GM12873 (cell line): ENCODE results near the gene ABCG1.

Source experiments
- TF ChIP-seq, protein P1 (sequence below): IDR thresholded peaks from 2 replicates; pipeline ENCODE4 v1.5.1; 2012; ENCODE audit warnings: low read depth, mild to moderate bottlenecking, moderate library complexity, low read length, control low read depth; ENCODE audit not compliant: insufficient read depth; ENCODE audit errors: missing control alignments

The ABCG1 gene

DNA sequence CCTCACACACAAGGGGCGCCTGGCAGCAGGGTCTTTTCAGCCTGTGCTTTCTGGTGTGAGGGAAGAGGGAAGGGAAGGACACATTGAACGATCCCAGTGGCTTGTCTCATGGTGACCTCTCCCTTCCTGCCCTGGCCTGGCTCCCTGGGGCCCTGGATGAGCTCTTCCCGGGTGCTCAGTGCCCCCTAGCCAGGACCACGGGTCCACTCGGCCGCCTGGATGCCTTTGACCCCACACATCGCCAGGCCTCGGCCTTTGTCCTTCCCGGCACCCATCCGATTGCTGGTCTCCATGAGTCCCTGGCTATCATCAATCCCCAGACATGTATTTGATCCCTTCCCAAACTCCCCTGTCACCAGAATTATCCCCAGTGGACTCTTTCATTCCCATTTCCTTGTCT lies 102.3 kb downstream of the ABCG1 start:
- TF ChIP-seq, protein P1, sequence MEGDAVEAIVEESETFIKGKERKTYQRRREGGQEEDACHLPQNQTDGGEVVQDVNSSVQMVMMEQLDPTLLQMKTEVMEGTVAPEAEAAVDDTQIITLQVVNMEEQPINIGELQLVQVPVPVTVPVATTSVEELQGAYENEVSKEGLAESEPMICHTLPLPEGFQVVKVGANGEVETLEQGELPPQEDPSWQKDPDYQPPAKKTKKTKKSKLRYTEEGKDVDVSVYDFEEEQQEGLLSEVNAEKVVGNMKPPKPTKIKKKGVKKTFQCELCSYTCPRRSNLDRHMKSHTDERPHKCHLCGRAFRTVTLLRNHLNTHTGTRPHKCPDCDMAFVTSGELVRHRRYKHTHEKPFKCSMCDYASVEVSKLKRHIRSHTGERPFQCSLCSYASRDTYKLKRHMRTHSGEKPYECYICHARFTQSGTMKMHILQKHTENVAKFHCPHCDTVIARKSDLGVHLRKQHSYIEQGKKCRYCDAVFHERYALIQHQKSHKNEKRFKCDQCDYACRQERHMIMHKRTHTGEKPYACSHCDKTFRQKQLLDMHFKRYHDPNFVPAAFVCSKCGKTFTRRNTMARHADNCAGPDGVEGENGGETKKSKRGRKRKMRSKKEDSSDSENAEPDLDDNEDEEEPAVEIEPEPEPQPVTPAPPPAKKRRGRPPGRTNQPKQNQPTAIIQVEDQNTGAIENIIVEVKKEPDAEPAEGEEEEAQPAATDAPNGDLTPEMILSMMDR: no peak

DNA sequence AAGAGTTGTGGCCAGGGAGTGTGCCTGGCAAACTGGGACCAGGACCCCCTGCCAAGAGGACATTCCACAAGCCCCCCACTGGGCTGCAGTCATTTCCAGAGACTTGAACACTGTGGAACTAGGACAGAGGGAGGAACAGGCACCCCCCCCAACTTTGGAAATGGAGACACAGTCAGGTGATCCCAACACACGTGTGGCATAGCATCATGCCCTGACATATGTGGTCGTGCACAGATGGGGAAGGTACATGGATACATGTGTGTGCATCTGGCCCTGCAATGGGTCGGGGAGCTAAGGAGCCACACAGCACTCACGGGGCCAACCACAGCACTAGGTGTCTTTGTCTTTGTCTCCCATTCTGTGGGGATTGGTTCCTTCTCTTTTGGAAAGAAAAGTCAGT lies 102.9 kb downstream of the ABCG1 start:
- TF ChIP-seq, protein P1: no peak

DNA sequence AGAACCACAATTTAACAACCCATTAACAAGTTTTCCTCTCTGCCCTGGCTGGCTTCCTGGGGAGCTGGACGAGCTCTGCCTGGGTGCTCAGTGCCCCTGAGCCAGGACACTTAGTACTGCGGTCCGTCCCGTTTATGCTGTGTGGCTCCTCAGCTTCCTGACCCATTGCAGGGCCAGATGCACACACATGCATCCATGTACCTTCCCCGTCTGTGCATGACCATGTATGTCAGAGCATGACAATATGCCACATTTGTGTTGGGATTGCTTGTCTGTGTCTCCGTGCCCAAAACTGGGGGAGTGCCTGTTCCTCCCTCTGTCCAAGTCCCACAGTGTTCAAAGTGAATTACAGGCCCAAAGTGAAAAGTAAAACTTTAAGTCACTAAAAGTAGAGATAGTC lies 106.0 kb downstream of the ABCG1 start:
- TF ChIP-seq, protein P1: no peak

DNA sequence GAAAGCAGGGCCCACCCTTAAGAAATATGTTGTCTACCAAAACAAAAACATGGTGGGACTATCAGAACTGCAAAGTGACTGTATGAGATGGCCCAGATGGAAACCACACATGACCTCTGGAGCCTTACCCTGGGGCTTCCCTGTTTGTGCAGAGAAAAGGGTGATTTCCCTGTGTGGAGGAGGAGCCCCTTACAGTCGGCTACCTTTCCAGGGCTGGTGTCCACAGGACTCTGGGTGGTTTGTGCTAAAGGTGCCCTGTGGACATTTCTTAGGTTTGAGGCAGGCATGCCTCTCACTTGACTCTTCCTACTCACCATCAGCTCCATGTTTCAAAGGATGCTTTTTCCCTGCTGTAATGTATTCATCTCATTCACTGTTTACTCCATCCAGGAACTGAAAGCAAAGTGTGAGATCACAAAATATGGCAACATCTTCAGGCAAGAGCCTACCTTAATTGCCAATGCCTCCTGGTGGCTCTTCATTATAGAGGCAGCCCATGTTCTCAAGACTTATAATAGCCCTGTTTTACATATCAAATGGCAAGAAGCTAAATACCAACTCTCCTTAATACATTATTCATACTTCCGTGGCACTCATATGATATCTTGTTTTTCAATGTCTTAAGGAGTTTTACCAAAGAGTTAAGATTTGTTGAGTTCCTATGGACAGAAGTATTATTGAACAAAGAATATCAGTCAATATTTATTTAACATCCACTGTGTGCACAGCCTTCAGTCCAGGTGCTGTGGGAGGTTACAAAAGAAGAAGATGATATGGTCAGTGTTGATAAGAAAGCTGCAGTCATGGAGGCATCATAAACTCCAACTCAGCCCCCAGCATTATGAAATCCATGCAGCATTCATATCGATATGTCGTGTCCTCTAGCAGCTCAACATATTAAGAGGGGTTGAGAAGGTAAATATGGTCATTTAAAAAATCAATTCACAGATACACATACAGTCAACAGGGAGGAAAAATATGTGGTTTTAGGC lies 111.7 kb downstream of the ABCG1 start:
- TF ChIP-seq, protein P1: no peak

GRCh38 chr21:42331660-42332059 lies 112.7 kb downstream of the ABCG1 start:
- TF ChIP-seq, protein P1: no peak

- TF ChIP-seq, protein P1: no peak
These were observed 113.8 kb downstream of the ABCG1 start for GRCh38 chr21:42332557-42333317.

DNA sequence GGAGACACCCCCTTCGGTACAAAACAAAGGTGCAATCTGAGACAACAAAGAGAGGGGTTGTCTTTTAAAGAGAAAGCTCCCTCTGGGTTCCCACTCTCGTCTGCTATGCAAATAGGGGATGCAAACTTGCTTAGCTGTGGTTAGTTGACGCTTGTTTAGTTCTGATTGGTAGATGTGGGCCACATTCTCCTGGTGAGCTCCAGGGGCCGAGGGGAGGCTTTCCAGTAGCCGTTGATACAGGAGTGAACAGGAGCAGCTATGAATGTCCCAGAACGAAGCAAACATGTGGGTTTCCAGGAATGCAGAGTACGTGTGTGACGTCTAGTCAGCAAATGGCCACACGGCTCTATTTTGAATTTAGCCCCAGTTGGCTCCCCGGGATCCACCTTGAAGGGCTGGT lies 117.1 kb downstream of the ABCG1 start:
- TF ChIP-seq, protein P1: no peak
